Muscle of back (tissue), 11 donors: ENCODE measurements around the gene KLRC1. TPM values are rescaled to one million over a fixed set of nuclear protein-coding genes. Genes with fewer than 3 reads are reported as not detected.
A peak's percentile ranks its signal among the peaks of the same experiment; 100 is the strongest.
"Not testable (repeated sequence)": the region's sequence is repeated elsewhere in the genome, so short reads cannot be mapped to it uniquely, and the experiment has no call there.

ENCODE experiments used
- DNase-seq, 3 donors: peaks; one replicate each; pipeline versions ENCODE4 v3.0.0 to v3.0.0-alpha.2; 2013
- polyA plus RNA-seq, 10 donors: library from polyadenylated mRNA; unstranded; fragments of 120-200 nt; gene quantifications; one replicate each; pipeline ENCODE4 v1.2.1, GENCODE V29; 2013; ENCODE audit not compliant: insufficient read length in 10 of 10

The KLRC1 gene
- polyA plus RNA-seq, 10 donors = 0.21 to 1.5 (median 0.38) TPM; not detected in 2

DNA sequence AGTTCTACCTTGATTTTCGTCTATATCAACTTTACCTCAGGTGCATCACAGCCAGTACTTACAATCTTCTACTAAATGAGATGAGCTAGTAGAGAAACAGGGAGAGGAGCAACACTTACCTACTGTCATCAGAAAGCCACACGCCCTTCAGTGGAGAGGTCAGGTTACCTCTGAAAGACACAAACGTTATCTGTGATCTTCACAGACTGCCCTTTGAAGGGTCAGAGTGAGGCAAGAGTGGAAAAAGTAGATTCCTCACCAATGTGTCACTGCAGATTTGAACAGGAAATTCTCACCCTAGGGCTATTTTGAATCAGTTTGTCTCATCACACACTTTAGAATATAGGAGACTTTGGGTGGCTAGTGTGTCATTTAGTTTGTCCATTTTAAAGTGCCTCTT, 31.0 kb downstream of the KLRC1 start:
- DNase-seq = not testable (repeated sequence)

DNA sequence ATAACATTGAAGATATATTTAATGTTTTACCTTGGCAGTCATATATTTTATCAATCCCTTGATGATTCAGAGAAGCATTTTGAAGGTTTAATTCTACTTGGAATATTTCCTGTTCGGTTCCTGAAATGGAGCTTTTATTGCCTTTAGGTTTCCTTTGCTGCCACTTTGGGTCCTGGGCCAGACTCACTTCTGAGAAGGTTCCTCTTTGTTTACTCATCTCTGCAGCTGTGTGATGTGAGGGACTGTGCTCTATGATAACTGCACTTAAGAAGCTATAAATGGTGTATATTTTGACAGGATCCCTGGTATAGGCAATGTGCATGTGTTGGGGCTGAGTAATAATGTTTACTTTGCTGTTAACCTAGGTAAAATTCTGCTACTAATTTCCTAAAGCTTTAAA, 32.8 kb downstream of the KLRC1 start, which contains the start of gene KLRC3:
Gene KLRC3, minus strand, starts transcription at position 262 of the 400 bp plus-strand sequence. Its CDS starts 45 bp downstream, at position 217.
- not testable (repeated sequence) for DNase-seq

DNA sequence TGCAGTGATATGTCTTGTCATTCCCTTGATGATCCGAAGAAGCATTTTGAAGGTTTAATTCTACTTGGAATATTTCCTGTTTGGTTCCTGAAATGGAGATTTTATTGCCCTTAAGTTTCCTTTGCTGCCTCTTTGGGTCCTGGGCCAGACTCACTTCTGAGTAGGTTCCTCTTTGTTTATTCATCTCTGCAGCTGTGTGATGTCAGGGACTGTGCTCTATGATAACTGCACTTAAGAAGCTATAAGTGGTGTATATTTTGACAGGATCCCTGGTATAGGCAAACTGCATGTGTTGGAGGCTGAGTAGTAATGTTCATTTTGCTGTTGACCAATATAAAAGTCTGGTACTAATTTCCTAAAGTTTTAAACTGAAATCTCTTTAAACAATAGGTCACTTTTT, 43.8 kb downstream of the KLRC1 start, which contains the start of gene KLRC4:
Gene KLRC4, minus strand, starts transcription at position 366 of the 400 bp plus-strand sequence. Its CDS starts 182 bp downstream, at position 184.
- peak in 1 of 3 donors; percentile 21 for DNase-seq

DNA sequence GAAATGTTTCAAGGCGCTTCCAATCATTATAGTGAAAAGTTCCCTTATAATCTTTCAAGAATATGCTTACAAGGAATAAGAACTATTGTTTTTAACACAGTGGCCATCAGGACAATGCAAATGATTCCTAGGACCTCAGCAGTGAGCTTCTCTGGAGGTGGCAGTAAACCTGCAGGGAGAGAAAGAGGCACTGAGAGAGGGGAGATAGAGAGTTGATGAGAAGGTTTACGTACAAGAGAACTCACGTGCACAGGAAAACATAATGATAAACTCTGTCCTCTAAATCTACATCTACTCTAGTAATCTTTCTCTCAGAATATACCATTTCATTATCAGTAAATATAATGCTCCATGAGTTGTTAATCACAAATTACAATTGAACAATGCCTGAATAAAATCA, 44.3 kb downstream of the KLRC1 start:
- no peak for DNase-seq

DNA sequence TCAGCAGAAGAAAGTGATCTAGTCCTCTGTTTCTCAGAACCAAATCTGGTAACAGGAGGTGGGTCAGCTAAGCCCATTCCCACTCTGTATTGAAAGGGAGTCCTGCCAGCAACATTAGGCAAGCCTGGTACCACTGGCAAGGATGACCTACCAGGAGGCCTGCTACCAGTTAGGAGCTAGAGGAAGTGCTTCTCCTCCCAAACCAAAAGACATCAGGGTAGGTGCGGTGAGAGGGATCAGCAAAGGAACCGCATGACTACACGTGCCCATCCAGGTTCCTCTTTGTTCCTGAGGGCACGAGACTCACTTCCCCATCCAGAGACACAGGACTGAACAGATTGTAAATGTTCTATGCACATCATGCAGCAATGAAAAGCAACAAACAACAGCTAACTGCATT, 46.5 kb downstream of the KLRC1 start:
- peak in 1 of 3 donors; percentile 30 for DNase-seq

DNA sequence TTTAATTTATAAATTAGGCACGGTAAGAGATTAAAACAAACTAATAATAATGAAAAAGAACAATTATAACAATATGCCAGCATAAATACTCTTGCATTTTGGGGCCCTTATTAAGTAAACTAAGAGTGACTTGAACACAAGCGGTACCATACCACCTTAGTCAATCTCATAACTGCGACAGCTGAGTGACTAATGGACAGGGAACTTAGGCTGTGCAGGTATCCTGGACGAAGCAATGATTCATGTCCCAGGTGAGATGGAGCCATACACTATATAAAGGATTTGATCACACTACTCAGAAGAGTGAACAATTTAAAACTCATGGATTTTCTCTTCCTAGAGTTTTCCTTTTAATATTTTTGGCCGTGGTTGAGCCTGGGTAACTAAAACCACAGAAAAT, 47.9 kb downstream of the KLRC1 start:
- no peak for DNase-seq

DNA sequence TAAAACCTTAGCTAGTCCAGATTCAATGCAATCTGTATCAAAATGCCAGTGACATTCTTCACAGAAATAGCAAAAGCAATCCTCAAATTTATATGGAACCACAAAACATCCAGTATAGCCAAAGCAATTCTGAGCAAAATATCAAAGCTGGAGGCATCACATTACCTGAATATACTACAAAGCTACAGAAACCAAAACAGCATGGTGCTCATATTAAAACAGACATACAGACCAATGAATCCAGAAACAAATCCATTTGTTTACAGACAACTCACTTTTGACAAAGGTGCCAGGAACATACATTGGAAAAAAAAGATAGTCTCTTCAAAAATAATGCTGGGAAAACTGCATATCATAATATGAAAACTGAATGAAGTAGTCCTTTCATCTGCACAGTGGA, 48.4 kb downstream of the KLRC1 start:
- no peak for DNase-seq

DNA sequence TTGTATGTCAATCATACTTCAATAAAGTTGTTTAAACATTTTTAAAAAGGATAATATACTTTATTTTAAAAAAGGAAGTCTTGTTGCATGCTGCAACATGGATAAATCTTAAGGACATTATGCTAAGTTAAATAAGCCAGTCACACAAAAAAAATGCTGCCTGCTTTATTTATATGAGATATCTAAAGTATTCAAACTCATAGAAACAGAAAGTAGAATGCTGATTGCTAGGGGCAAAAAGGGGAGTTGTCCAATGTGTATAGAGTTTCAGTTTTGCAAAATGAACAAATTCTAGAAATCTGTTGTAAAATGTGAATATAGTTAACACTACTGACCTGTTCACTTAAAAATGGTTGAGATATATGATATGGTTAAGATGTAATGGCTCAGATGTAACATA, 52.3 kb downstream of the KLRC1 start:
- DNase-seq = no peak

DNA sequence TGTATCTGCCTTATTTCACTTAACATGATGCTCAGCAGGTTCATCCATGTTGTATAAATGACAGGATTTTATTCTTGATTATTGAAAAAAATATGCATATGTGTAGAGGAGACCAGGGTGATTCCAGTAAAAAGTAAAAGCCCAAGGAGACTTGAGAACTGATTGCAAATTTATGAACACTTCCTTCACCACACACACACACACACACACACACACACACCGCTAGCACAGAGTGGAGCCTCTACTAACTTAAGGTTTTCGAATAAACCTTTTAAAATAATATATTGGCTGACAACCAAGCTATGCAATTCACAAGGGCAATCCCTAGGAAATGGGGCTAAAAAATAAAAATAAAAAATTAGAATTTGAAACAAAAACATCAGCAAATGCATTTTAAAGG, 55.0 kb downstream of the KLRC1 start:
- DNase-seq = no peak

DNA sequence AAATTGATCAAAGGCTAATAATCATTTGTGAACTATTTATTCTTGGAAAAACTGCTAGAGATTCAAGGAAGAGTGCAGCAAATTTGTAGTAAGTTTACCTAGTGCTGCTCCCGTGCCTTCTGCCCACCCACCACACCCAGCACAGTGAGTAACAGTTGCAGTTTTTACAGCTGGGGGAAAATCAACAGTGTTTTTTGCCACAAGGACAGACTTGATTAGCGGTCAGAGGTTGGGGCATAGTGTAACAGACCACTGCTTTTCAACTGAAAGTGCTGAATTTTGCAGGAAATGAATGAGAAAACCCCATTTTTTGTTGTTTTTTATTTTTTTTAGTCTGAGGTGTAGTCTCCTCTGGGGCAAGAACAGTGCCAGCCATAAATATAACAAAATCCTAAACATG, 55.9 kb downstream of the KLRC1 start:
- DNase-seq = no peak

DNA sequence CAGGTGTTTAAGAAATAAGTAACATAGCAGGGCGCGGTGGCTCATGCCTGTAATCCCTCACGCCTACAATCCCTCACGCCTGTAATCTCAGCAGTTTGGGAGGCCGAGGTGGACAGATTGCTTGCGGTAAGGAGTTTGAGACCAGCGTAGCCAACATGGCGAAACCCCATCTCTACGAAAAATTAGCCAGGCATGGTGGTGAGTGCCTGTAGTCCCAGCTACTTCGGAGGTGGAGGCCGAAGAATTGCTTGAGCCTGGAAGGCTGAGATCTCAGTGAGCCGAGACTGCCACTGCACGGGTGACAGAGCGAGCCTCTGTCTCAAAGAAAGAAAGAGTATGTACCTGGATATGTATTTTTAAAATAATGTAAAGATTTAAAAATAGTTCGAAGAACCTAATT, 57.0 kb downstream of the KLRC1 start:
- DNase-seq = not testable (repeated sequence)

Other genes starting within 250 kb of the KLRC1 start
- gene GABARAPL1, start 240.5 kb downstream of the KLRC1 start, polyA plus RNA-seq = 10 to 100 TPM; 19.6 to 29.2 (median 24.8) TPM
- 1 to 10 TPM in 2 of 10 donors, under 1 TPM in 8; 0.23 to 1.8 (median 0.49) TPM for gene KLRD1, start 145.5 kb downstream of the KLRC1 start, polyA plus RNA-seq
- gene KLRK1, start 63.3 kb downstream of the KLRC1 start, polyA plus RNA-seq = 1 to 10 TPM in 2 of 10 donors, under 1 TPM in 8; 0.20 to 2.0 (median 0.45) TPM
- under 1 TPM in 2 of 10 donors, not detected in 8; 0.35 to 0.41 TPM for gene KLRC4, start 43.6 kb downstream of the KLRC1 start, polyA plus RNA-seq
- gene KLRC3, start 32.8 kb downstream of the KLRC1 start, polyA plus RNA-seq = under 1 TPM in 2 of 10 donors, not detected in 8; 0.19 to 0.32 TPM
- gene KLRC2, start 17.4 kb downstream of the KLRC1 start, polyA plus RNA-seq = under 1 TPM in 3 of 10 donors, not detected in 7; 0.29 to 0.56 (median 0.47) TPM
- gene EIF2S3B, start 52.5 kb upstream of the KLRC1 start, polyA plus RNA-seq = 1 to 10 TPM in 5 of 10 donors, under 1 TPM in 5; 0.38 to 7.6 (median 0.95) TPM
- 10 to 100 TPM; 26.9 to 37.5 (median 29.4) TPM for gene MAGOHB, start 160.2 kb upstream of the KLRC1 start, polyA plus RNA-seq
- gene STYK1, start 220.7 kb upstream of the KLRC1 start, polyA plus RNA-seq = under 1 TPM in 3 of 10 donors, not detected in 7; 0.07 to 0.19 (median 0.14) TPM